GM15510 (cell line): Measurements from ENCODE around the gene PCNT.

Experiments used
- POLR2A ChIP-seq: IDR thresholded peaks from 3 replicates; pipeline ENCODE4 v1.6.1; 2011; ENCODE audit warnings: borderline replicate concordance; ENCODE audit not compliant: insufficient read length; ENCODE audit errors: extremely low read depth

The PCNT gene

DNA sequence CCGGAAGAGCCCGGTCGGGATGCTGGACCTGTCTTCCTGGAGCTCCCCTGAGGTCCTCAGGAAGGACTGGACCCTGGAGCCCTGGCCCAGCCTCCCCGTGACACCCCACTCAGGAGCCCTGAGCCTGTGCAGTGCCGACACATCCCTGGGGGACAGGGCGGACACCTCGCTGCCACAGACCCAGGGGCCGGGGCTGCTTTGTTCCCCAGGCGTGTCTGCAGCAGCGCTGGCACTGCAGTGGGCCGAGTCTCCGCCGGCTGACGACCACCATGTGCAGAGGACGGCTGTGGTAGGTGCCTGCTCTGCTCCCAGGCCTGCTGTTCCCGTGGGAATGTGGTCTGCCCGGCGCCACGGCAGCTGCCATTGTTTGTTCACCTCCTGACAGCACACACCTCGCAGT is 92.6 kb downstream of the PCNT start:
- TF ChIP-seq POLR2A, result no peak

DNA sequence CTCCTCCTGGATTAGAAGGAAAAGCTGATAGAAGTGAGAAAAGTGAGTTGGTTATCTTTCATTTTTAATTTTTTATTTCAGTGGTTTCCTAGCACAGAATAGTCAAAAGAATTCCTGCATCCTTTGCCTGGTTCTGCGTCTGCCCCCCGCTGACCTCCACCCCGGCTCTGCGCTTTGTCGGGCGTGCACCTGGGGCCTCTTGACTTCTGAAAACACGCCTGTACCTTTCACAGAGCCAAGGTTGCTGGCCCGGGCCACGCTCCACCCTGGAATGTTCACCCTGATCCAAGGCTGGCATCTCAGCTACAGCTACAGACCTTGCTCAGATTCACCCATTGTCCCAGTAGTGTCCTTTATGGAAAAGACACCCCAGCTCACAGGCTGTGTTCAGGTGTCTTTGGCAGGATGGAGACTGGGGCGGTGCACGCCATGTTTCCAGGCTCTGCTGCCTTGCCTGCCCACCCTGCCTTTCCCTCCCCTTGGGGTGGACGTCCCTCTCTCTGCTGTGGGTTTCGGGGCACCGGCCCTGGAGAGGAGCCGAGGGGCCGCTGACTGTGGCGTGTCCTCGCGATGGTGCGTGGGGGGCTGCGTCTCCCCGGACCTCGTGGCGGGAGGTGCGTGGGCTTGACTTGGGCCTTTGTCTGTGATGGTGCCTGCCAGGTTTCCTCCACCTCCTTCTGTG is 94.5 kb downstream of the PCNT start:
- no peak for TF ChIP-seq POLR2A

DNA sequence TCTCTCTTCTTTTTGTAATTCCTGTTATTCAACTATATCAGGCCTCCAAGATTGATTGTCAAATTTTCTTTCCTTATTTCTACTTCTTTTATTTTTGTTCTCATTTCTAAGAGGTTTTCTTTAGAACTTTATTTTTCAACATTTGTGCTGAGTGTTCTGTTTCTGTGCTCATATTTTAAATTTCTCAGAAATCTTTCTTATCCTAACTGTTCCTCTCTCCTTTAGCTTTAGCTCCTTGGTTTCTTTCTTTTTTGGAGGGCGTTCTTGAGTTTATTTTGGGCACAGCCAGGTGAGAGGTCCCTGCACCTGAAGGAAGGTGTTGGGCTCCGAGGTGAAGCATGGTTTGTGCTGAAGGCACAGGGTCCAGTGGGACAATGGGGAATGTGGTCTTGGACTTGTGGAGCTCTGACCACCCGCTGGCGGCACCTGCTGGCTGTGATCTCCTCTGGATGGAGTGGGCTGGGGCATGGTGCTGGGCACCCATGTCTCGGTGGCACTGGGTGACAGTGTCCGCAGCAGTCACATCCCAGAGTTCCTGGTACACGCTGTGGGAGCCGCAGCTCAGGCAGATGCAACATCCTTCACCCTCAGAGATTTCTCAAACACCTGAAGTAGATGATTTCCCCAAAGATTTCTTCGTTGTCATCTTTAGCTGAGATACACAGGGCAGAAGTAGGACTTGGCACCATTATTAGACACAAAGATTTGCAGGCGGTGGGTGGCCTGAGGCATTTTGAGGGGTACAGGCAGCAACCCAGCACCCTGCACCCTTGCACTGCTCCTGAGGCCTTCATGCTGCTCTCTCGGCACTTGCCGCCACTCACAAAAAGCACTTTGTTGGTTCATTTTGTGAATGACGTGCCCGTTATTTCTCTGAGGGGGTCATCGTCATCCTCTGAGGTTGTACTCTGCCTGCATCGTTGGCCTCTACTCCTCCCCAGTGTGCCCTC is 96.6 kb downstream of the PCNT start:
- TF ChIP-seq POLR2A, result no peak

DNA sequence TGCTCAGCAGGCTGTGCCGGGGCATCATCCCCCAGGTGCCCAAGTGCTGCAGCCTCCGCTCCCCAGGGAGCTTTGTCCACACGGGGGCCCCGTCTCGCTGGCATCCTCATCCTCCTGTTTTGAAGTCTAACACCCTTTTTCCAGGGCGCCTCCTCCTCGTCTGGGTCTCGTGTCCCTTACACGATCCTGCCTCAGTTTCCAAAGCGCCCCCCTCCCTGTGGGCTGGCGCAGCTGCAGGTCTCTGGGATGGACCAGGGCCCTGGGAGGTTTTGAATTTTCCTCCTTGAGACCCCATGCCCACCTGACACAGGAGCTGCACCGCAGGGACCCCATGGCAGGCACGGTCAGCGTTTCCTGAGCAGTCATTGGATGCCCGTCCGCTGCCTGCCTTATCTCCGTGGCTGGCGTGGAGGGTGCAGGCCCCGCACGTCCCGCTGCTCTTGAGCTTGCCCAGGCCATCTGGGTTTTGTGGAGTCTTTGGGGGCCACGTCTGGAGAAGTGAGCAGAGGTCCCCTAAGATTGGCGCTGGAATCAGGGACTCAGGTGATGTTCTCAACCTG is 97.3 kb downstream of the PCNT start:
- no peak for TF ChIP-seq POLR2A

DNA sequence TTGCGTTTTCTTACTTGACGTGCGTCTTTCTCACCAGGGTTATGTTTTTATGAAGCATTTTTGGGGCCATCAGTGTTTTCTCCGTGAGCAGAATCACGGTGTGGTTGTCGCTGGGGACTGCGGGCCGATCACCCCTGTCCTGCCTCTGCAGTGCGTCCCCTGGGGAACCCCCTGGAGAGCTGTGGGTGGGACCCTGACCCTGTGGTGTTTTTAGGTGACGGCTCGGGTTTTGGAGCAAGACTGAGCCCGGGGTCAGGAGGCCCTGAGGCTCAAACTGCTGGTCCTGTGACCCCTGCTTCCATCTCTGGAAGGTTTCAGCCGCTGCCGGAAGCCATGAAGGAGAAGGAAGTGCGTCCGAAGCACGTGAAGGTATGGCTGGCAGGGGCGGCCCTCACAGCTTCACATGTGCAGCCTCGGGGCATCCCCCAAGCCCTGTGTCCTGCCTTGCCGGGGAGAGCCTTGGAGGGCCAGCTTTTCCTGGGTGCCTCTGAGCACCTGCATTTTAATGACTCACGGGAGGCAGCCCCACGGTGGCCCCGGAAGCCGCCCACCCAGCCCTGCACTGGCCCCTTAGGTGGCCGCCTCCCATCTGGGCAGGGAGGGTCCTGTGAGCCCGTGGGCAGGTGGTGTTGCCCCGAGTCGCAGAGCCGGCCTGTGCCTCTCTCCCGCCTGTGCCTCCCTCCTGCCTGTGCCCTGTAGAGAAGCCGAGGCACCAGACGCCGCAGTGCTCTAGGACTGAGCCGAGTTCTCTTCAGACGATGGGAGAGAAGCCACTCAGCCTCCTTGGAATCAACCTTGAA is 98.0 kb downstream of the PCNT start:
- no peak for TF ChIP-seq POLR2A

DNA sequence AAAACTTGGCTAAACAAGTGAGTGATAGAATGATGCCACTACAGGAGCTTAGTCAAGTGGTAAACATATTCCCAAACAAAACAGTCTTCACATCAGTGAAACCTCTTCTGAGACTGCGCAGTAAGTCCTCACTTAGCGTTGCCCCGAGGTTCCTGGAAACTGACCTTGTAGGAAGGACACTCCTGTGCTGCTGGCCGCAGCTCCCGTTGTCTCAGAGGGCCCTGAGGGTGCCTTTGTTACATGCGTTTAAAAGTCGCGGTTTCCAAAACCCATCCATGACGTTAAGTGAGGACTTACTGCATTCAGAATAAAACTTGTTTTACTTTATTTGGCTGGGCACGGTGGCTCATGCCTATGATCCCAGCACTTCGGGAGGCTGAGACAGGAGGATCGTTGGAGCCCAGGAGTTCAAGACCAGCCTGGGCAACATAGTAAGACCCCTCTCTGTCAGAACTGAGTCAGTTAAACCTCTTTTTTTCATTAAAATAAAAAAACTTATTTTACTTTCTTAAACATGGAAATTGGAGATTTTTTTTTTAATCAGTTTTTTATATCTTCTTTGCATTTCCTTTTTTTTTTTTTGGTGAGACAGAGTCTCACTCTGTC is 98.8 kb downstream of the PCNT start:
- no peak for TF ChIP-seq POLR2A

DNA sequence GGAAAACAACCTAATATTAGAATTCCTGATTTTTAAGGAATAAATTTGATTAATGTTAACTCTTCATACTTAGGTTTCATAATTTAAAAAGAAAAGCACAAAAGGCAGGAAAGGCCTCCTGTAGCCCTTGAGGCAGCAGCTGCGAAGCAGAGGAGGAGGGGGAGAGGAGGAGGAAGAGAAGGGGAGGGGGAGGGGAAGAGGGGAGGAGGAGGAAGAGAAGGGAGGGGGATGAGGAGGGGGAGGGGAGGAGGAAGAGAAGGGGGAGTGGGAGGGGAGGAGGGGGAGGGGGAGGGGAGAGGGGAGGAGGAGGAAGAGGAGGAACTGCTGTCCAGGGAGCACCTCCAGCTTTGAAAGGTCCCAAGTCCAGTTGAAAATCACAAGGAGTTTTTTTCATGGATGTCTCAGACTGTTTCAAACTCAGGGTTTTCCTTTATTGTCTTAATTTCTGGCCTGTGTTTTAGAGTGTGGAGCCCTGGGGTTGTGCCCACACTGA is 99.6 kb downstream of the PCNT start:
- TF ChIP-seq POLR2A, result no peak

DNA sequence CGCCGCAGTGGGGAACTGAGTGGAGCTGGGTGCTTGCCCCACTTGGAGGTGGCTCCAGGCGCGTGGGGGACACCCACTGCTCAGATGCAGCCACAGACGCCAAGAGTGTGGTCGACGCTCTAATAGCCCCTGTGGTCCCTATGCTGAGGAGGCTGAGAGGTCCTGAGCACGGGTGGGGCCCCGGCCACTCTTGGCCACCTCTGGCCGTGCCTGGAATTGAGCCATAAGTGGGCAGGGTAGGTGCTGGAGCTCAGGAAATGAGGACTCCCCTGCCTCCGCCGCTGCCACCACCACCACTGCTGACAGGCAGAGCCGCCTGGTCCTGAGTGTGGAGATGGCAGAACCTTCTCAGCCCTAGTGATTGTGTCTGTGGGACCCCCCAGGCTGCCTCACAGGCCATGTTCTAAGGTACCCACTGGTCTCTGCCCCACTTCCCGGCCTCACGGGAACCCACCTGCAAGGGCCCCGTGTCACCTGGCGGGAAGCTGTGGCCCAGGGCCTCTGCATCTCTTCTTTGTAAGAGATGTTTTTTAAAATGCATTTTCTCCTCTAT is 100.2 kb downstream of the PCNT start:
- TF ChIP-seq POLR2A, result no peak

DNA sequence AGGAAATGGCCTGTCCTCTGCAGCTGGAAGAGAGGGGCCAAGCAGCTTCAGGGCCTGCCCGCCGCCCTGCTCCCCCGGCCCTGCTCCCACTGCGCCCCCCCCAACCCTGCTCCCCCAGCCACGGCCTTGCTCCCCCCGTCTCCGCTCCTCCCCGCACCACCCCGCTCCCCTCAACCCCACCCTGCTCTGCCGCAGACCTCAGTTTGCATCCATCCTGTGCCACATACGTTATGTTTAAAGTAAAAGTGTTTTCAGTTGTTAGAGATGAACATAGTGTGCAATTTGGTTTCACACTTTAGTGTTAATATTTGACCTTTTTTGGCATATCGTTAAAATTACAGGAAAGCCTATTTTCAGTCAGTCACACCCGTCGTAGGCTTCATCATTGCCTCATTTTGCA is 100.7 kb downstream of the PCNT start:
- no peak for TF ChIP-seq POLR2A

DNA sequence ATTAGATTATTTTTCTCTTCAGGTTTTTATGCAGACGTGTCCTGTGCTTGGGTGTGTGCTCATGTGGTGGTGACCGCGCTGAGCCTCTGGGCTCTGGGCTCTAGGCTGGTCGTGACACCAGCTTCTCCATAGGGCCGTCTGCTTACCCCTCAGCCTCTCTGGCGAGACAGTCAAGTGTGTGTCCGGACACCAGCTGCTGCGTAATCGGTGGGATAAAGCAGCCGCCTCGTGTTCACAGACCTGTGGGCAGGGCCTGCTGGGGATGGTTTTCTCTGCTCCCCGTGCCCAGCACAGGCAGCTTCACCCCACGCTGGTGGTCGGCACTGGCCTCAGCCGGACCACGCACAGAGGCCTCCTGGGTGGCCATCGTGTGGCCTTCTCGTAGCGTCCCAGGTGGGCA is 101.1 kb downstream of the PCNT start:
- TF ChIP-seq POLR2A, result no peak

DNA sequence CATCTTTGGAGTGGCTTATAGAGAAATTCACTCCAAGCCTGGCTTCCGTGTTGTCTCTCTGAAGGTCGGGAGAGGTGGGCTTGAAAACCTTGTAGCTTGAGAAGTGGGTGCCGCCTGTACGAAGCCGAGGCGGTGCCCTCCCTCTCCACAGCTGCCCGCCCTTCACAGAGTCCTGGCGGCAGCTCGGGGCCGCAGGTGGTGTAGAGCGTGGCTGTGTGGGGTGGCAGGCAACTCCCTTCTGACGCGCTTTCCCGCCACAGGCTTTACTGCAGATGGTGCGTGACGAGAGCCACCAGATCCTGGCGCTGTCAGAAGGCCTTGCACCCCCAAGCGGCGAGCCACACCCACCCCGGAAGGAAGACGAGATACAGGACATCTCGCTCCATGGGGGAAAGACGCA is 101.6 kb downstream of the PCNT start:
- TF ChIP-seq POLR2A, result no peak

DNA sequence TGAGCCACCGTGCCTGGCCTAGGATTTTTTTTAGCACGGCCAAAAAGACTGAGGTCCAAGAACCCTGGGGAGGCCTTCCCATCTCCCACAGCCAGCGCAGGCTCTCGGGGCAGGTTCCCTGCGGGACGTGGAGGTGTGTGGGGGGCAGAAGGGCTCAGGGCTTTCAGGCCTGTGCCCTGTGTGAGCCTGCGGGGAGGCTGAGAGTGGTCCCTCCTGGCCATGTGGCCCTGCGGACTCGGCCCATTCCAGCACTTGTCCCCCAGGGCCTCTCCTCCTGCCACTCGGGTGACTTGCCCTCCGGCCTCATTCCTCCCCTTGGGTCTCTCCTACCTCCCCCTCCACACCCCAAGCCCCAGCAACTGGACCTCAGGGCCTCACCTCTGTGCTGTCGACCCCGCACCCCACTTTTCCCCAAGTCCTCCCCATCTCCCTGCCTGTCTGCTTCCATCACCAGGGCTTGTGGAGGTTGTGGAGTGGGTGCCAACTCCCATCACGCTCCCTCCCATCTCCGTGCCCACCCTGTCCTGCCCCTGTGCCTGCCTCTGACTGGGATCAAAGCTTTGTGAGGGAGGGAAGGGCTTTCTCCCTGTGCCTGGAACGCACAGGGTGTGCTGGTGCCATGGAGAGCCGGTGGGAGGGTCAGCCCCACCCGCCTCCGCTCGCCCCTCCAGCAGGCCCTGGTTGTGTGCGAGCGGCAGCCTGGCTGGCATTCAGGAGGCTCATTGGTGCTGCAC is 102.5 kb downstream of the PCNT start:
- no peak for TF ChIP-seq POLR2A

DNA sequence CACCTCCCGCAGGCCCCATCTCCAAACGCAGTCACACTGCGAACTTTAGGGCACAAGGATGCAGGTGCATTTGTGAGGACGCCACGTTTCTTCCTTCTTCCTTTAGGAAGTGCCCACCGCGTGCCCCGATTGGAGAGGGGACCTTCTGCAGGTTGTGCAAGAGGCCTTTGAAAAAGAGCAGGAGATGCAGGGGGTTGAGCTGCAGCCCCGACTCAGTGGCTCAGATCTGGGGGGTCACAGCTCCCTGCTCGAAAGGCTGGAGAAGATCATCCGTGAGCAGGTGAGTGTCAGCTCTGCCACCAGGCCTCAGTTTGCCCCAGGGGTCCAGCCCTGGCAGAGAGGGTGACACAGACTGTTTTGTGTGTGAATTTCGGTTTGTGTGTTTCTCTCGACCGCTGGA is 103.6 kb downstream of the PCNT start:
- no peak for TF ChIP-seq POLR2A
